Neural cell (in vitro differentiated cells): Measurements from ENCODE around the gene LPP. TPM values are rescaled to one million over a fixed set of nuclear protein-coding genes. Genes with fewer than 3 reads are reported as not detected.

Experiments used
- H2AFZ ChIP-seq: fragments of 200-600, 300-800 bp; sonication (generic), shearing (Covaris generic); 2 replicates; pipeline ENCODE4 v1.6.0; 2014; ENCODE audit warnings: low read depth, mild to moderate bottlenecking, antibody characterized with exemption, low read length, moderate library complexity
- H3F3A ChIP-seq: fragments of 200-600 bp; shearing (Covaris generic); 2 replicates; pipeline ENCODE4 v1.6.1; 2016; ENCODE audit warnings: mild to moderate bottlenecking, moderate library complexity, mixed read lengths, antibody characterized with exemption, low read length; ENCODE audit not compliant: insufficient read depth, poor library complexity, severe bottlenecking
- H3K27ac ChIP-seq: fragments of 200-600, 300-800 bp; sonication (generic), shearing (Covaris generic); 2 replicates; pipeline ENCODE4 v1.5.1; 2014; ENCODE audit warnings: mild to moderate bottlenecking, low read length, moderate library complexity
- H3K27me3 ChIP-seq: fragments of 300-800, 200-600 bp; sonication (generic), shearing (Covaris generic); 2 replicates; pipeline ENCODE4 v1.6.0; 2014; ENCODE audit warnings: mild to moderate bottlenecking, low read depth, low read length, moderate library complexity; ENCODE audit not compliant: insufficient read depth
- H3K36me3 ChIP-seq: fragments of 300-800, 200-600 bp; sonication (generic), shearing (Covaris generic); 2 replicates; pipeline ENCODE4 v1.5.1; 2014; ENCODE audit warnings: mild to moderate bottlenecking, antibody characterized with exemption, low read length, moderate library complexity; ENCODE audit not compliant: insufficient read depth
- H3K4me2 ChIP-seq: fragments of 300-800, 200-600 bp; sonication (generic), shearing (Covaris generic); 2 replicates; pipeline ENCODE4 v1.6.0; 2014; ENCODE audit warnings: mild to moderate bottlenecking, low read length
- H3K4me3 ChIP-seq: fragments of 300-800, 200-600 bp; sonication (generic), shearing (Covaris generic); 2 replicates; pipeline ENCODE4 v1.5.1; 2014; ENCODE audit warnings: mild to moderate bottlenecking, low read length, moderate library complexity
- H3K79me2 ChIP-seq: fragments of 200-600 bp; shearing (Covaris generic); replicated peaks from 2 replicates; pipeline ENCODE4 v1.6.0; 2014; ENCODE audit warnings: mild to moderate bottlenecking, low read length, moderate library complexity; ENCODE audit not compliant: insufficient read depth
- H3K9ac ChIP-seq: fragments of 300-800, 200-600 bp; sonication (generic), shearing (Covaris generic); 2 replicates; pipeline ENCODE4 v1.6.1; 2016; ENCODE audit warnings: mild to moderate bottlenecking, low read length, mixed read lengths
- H3K9me2 ChIP-seq: fragments of 200-600 bp; shearing (Covaris generic); 2 replicates; pipeline ENCODE4 v1.6.1; 2016; ENCODE audit warnings: mild to moderate bottlenecking, low read length, mixed read lengths; ENCODE audit not compliant: insufficient read depth
- H3K9me3 ChIP-seq: fragments of 200-600, 300-800 bp; sonication (generic), shearing (Covaris generic); 2 replicates; pipeline ENCODE4 v1.6.1; 2016; ENCODE audit warnings: mild to moderate bottlenecking, mixed run types, low read length, moderate library complexity, mixed read lengths
- H4K20me1 ChIP-seq: fragments of 200-600 bp; shearing (Covaris generic); 2 replicates; pipeline ENCODE4 v1.6.1; 2016; ENCODE audit warnings: mild to moderate bottlenecking, mixed run types; ENCODE audit not compliant: insufficient read depth
- CTCF ChIP-seq: fragments of 450-650 bp; IDR thresholded peaks from 2 replicates; pipeline ENCODE4 v1.5.1; 2014; ENCODE audit warnings: antibody characterized with exemption, mild to moderate bottlenecking, moderate library complexity; ENCODE audit not compliant: poor library complexity, severe bottlenecking
- EP300 ChIP-seq: fragments of 450-650 bp; conservative IDR thresholded peaks from 2 replicates; pipeline ENCODE4 v1.6.1; 2014; ENCODE audit warnings: antibody characterized with exemption, mild to moderate bottlenecking, moderate library complexity; ENCODE audit not compliant: poor library complexity, severe bottlenecking
- EZH2 ChIP-seq: fragments of 200-600, 300-800 bp; shearing (Covaris generic), sonication (generic); IDR thresholded peaks from 2 replicates; pipeline ENCODE4 v1.6.1; 2014; ENCODE audit warnings: antibody characterized with exemption, low read length, borderline replicate concordance, mild to moderate bottlenecking; ENCODE audit not compliant: insufficient read depth, poor library complexity, severe bottlenecking
- MXI1 ChIP-seq: fragments of 450-650 bp; conservative IDR thresholded peaks from 2 replicates; pipeline ENCODE4 v1.6.1; 2014; ENCODE audit warnings: antibody characterized with exemption, mild to moderate bottlenecking; ENCODE audit not compliant: poor library complexity, severe bottlenecking
- POLR2AphosphoS5 ChIP-seq: IDR thresholded peaks from 2 replicates; pipeline ENCODE4 v1.6.1; 2012
- RAD21 ChIP-seq: fragments of 450-650 bp; conservative IDR thresholded peaks from 2 replicates; pipeline ENCODE4 v1.6.1; 2014; ENCODE audit warnings: antibody characterized with exemption, mild to moderate bottlenecking, moderate library complexity
- REST ChIP-seq: IDR thresholded peaks from 2 replicates; pipeline ENCODE4 v1.6.1; 2012; ENCODE audit warnings: borderline replicate concordance
- SMC3 ChIP-seq: fragments of 450-650 bp; conservative IDR thresholded peaks from 2 replicates; pipeline ENCODE4 v1.6.1; 2014; ENCODE audit warnings: antibody characterized with exemption, mild to moderate bottlenecking, moderate library complexity; ENCODE audit not compliant: poor library complexity
- TAF1 ChIP-seq: IDR thresholded peaks from 2 replicates; pipeline ENCODE4 v1.6.1; 2012; ENCODE audit warnings: low read depth
- polyA plus RNA-seq: library from polyadenylated mRNA; depleted of rRNA; stranded (reverse); fragments of >200 nt; gene quantifications from 2 replicates; pipeline ENCODE4 v1.2.3, GENCODE V29; 2014

Gene LPP
- polyA plus RNA-seq, 1 donor from 2014 or later: 3.0 TPM

- H2AFZ ChIP-seq: no peak overlapping the region
- no peaks in the 10 kb centered on the region for H3K36me3 ChIP-seq
- no peaks in the 10 kb centered on the region for H3K9me2 ChIP-seq
- no peaks in the 10 kb centered on the region for H4K20me1 ChIP-seq
- H3K9me3 ChIP-seq: no peaks in the 10 kb centered on the region
- H3K79me2 ChIP-seq: no peaks in the 10 kb centered on the region
- no peaks in the 10 kb centered on the region for H3F3A ChIP-seq
- TF ChIP-seq SMC3: no peak
- TF ChIP-seq MXI1: no peak
- no peak for TF ChIP-seq EZH2
- no peak for TF ChIP-seq EP300
- TF ChIP-seq TAF1: no peak
- TF ChIP-seq CTCF: no peak
- no peak for TF ChIP-seq REST
- no peak for TF ChIP-seq POLR2AphosphoS5
- TF ChIP-seq RAD21: no peak
- no peak overlapping the region for H3K9ac ChIP-seq
- no peak overlapping the region for H3K4me2 ChIP-seq
- H3K27me3 ChIP-seq: no peaks in the 10 kb centered on the region
- H3K27ac ChIP-seq: no peak overlapping the region
- no peak overlapping the region for H3K4me3 ChIP-seq
Observed at GRCh38 chr3:188914552-188914951, 760.6 kb downstream of the LPP start.

- Histone ChIP-seq H2AFZ (no peak overlapping the region), H3F3A (no peaks in the 10 kb centered on the region), H3K9ac (no peak overlapping the region), H3K4me3 (no peak overlapping the region), H3K79me2 (no peaks in the 10 kb centered on the region), H3K36me3 (no peaks in the 10 kb centered on the region), H3K27me3 (no peaks in the 10 kb centered on the region), H3K9me3 (no peaks in the 10 kb centered on the region), H3K27ac (no peak overlapping the region), H4K20me1 (no peaks in the 10 kb centered on the region), H3K4me2 (no peak overlapping the region), H3K9me2 (no peaks in the 10 kb centered on the region)
- no peak for TF ChIP-seq POLR2AphosphoS5
- no peak for TF ChIP-seq CTCF
- TF ChIP-seq REST: no peak
- TF ChIP-seq EP300: no peak
- no peak for TF ChIP-seq RAD21
- no peak for TF ChIP-seq MXI1
- TF ChIP-seq EZH2: no peak
- no peak for TF ChIP-seq SMC3
- TF ChIP-seq TAF1: no peak
Observed at GRCh38 chr3:188915127-188915526, 761.2 kb downstream of the LPP start.
